Nephron progenitor cell (in vitro differentiated cells): ENCODE measurements around the gene ZNF529.

Source experiments
- DNase-seq: peaks from one replicate; pipeline ENCODE4 v3.0.0; 2021
- H3K27ac Mint-ChIP-seq: 2 replicates; pipeline ENCODE4 v1.8.0; 2021; ENCODE audit warnings: mild to moderate bottlenecking, moderate library complexity, mixed read lengths
- H3K27me3 Mint-ChIP-seq: 2 replicates; pipeline ENCODE4 v1.8.0; 2021; ENCODE audit warnings: mild to moderate bottlenecking, low read depth, mixed read lengths; ENCODE audit not compliant: poor library complexity
- H3K36me3 Mint-ChIP-seq: 2 replicates; pipeline ENCODE4 v1.8.0; 2021; ENCODE audit warnings: low read depth, mixed read lengths
- H3K4me1 Mint-ChIP-seq: 2 replicates; pipeline ENCODE4 v1.8.0; 2021; ENCODE audit warnings: mixed read lengths
- H3K4me3 Mint-ChIP-seq: 2 replicates; pipeline ENCODE4 v1.8.0; 2021; ENCODE audit warnings: mild to moderate bottlenecking, moderate library complexity, mixed read lengths
- H3K9me3 Mint-ChIP-seq: 2 replicates; pipeline ENCODE4 v1.8.0; 2021; ENCODE audit warnings: mild to moderate bottlenecking, moderate library complexity, mixed read lengths
- CTCF ChIP-seq: fragments of 200-600 bp; sonication (generic); IDR thresholded peaks from 2 replicates; pipeline ENCODE4 v1.5.0; 2021; ENCODE audit warnings: antibody characterized with exemption

The ZNF529 gene

GRCh38 chr19:36547001-36547732 is 25.9 kb downstream of the ZNF529 start:
- Mint-ChIP-seq H3K36me3 (peaks cover 100% of the 10 kb centered on the region), H3K27ac (no peak overlapping the region), H3K9me3 (peaks cover 100% of the 10 kb centered on the region), H3K4me3 (no peak overlapping the region), H3K27me3 (no peaks in the 10 kb centered on the region), H3K4me1 (no peaks in the 10 kb centered on the region)
- TF ChIP-seq CTCF, result no peak
- DNase-seq, result no peak

- H3K27ac Mint-ChIP-seq, result peak overlapping the region; percentile 100
- H3K4me3 Mint-ChIP-seq, result peak overlapping the region; percentile 97
- peaks cover 92% of the 10 kb centered on the region for H3K9me3 Mint-ChIP-seq
- TF ChIP-seq CTCF, result no peak
- H3K27me3 Mint-ChIP-seq, result peaks cover 13% of the 10 kb centered on the region
- peak; percentile 4 for DNase-seq
- H3K4me1 Mint-ChIP-seq, result peaks cover 15% of the 10 kb centered on the region
- H3K36me3 Mint-ChIP-seq, result peaks cover 93% of the 10 kb centered on the region
Measured at GRCh38 chr19:36528921-36529518, 44.1 kb downstream of the ZNF529 start.

- TF ChIP-seq CTCF, result no peak
- peak; percentile 95 for DNase-seq
- H3K27ac Mint-ChIP-seq, result peak within 1 kb of the TSS; percentile 100
- H3K4me3 Mint-ChIP-seq, result peak within 1 kb of the TSS; percentile 97
- H3K27me3 Mint-ChIP-seq, result peaks cover 13% of the 10 kb centered on the region
- peaks cover 93% of the 10 kb centered on the region for H3K36me3 Mint-ChIP-seq
- peaks cover 92% of the 10 kb centered on the region for H3K9me3 Mint-ChIP-seq
- H3K4me1 Mint-ChIP-seq, result peaks cover 15% of the 10 kb centered on the region
Measured at GRCh38 chr19:36528194-36528920, 44.7 kb downstream of the ZNF529 start, which contains the start of gene ZNF260. ZNF260 (minus strand) TSS chr19:36528271; CDS start chr19:36515238, 13,033 bp downstream.

- TF ChIP-seq CTCF, result no peak
- peak overlapping the region; percentile 97 for H3K4me3 Mint-ChIP-seq
- peaks cover 92% of the 10 kb centered on the region for H3K9me3 Mint-ChIP-seq
- DNase-seq, result no peak
- H3K27ac Mint-ChIP-seq, result peak overlapping the region; percentile 100
- H3K27me3 Mint-ChIP-seq, result peaks cover 13% of the 10 kb centered on the region
- H3K4me1 Mint-ChIP-seq, result peaks cover 15% of the 10 kb centered on the region
- peaks cover 93% of the 10 kb centered on the region for H3K36me3 Mint-ChIP-seq
Measured at GRCh38 chr19:36527873-36528193, 45.3 kb downstream of the ZNF529 start.

- peaks cover 93% of the 10 kb centered on the region for H3K36me3 Mint-ChIP-seq
- TF ChIP-seq CTCF, result no peak
- peak overlapping the region; percentile 97 for H3K4me3 Mint-ChIP-seq
- peaks cover 92% of the 10 kb centered on the region for H3K9me3 Mint-ChIP-seq
- DNase-seq, result no peak
- peaks cover 13% of the 10 kb centered on the region for H3K27me3 Mint-ChIP-seq
- H3K4me1 Mint-ChIP-seq, result peaks cover 15% of the 10 kb centered on the region
- peak overlapping the region; percentile 100 for H3K27ac Mint-ChIP-seq
Measured at GRCh38 chr19:36527341-36527740, 45.8 kb downstream of the ZNF529 start.
